Measurements from ENCODE around the gene SLC10A3. TPM values are rescaled to one million over a fixed set of nuclear protein-coding genes. Genes with fewer than 3 reads are reported as not detected.
A peak's percentile ranks its signal among the peaks of the same experiment; 100 is the strongest.

The SLC10A3 gene
- total RNA-seq, 2 donors from 2014 or later = 26.7 to 55.5 TPM

DNA sequence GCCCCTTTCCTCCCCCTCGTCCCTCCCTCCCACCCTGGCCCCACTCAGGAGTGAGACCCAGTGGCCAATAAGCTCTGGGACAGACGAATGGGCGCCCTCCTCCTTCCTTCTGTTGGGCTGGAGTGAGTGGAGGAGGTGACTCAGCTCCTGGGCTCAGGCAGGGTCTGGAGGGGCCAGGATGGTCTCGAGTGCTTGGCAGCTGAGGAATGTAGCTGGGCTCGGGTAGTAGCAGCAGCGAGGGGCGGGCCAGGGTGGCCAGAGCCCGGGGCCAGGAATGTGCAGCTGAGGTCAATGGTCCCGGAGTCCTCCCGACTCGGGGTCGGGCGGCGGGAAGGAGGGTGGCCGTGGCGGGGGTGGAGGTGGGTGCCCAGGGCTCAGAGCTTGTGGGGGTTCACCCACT, 41.2 kb upstream of the SLC10A3 start:
- Histone ChIP-seq H3K27ac (peak overlapping the region in 1 of 2 donors; percentile 86), H3K4me1 (ENCODE audit: control insufficient read depth in 1 of 2, low read depth in 2 of 2) (peaks cover 0 to 22% of the 10 kb centered on the region in 2 donors), H3K36me3 (peaks cover 7% of the 10 kb centered on the region), H3K4me3 (no peak overlapping the region), H3K9me3 (no peaks in the 10 kb centered on the region), H3K27me3 (replicated peaks; ENCODE audit: insufficient read depth) (no peaks in the 10 kb centered on the region)
- no peak for DNase-seq (ENCODE audit: low spot score)
- TF ChIP-seq, protein P1, sequence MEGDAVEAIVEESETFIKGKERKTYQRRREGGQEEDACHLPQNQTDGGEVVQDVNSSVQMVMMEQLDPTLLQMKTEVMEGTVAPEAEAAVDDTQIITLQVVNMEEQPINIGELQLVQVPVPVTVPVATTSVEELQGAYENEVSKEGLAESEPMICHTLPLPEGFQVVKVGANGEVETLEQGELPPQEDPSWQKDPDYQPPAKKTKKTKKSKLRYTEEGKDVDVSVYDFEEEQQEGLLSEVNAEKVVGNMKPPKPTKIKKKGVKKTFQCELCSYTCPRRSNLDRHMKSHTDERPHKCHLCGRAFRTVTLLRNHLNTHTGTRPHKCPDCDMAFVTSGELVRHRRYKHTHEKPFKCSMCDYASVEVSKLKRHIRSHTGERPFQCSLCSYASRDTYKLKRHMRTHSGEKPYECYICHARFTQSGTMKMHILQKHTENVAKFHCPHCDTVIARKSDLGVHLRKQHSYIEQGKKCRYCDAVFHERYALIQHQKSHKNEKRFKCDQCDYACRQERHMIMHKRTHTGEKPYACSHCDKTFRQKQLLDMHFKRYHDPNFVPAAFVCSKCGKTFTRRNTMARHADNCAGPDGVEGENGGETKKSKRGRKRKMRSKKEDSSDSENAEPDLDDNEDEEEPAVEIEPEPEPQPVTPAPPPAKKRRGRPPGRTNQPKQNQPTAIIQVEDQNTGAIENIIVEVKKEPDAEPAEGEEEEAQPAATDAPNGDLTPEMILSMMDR (IDR thresholded peaks at IDR 0.05) = no peak
- peak; percentile 46 for ATAC-seq (ENCODE audit: insufficient number of reproducible peaks, low FRiP score, low read depth)

DNA sequence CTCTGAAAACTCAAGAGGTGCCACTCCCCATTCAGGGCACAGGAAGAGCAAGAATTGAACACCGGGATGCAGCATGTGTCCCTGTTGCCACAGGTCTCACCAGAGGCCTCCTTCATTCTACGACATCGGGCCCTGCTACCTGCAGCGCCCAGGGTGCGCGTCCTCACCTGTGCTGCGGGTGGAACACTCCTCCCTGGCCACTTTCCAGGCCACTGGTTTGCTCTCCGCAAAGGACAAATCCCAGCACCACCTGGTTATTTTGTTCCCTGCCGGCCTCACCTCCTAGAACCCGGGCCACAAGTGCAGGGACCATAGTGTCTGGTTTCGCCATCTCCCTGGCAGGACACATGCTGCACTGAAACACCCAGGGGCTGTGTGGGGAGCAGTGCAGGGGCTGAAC, 39.9 kb upstream of the SLC10A3 start:
- Histone ChIP-seq H3K9me3 (no peaks in the 10 kb centered on the region), H3K36me3 (peaks cover 7% of the 10 kb centered on the region), H3K27me3 (replicated peaks; ENCODE audit: insufficient read depth) (no peaks in the 10 kb centered on the region), H3K4me3 (no peak overlapping the region), H3K4me1 (ENCODE audit: control insufficient read depth in 1 of 2, low read depth in 2 of 2) (peaks cover 0 to 22% of the 10 kb centered on the region in 2 donors), H3K27ac (peak overlapping the region in 1 of 2 donors; percentile 86)
- no peak for DNase-seq (ENCODE audit: low spot score)
- TF ChIP-seq, protein P1 (IDR thresholded peaks at IDR 0.05) = no peak
- no peak for ATAC-seq (ENCODE audit: insufficient number of reproducible peaks, low FRiP score, low read depth)

DNA sequence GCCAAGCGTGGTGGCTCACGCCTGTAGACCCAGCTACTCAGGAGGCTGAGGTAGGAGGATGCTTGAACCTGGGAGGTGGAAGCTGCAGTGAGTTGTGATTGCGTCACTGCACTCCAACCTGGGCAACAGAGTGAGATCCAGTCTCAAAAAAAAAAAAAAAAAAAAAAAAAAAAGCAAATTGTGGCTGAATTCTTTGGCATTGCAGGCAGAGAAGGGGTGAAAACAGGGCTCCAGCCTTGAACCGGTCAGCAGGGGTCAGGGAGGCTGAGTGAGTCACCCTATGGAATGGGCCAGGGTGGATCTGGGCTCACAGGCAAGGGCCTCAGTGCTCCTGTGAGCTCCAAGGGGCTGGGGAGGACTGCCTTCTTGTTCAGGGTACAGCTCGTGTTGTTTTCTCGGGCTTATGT, 38.8 kb upstream of the SLC10A3 start:
- ATAC-seq (ENCODE audit: insufficient number of reproducible peaks, low FRiP score, low read depth) = no peak
- TF ChIP-seq, protein P1 (IDR thresholded peaks at IDR 0.05) = no peak
- H3K27ac ChIP-seq = peak overlapping the region in 1 of 2 donors; percentile 86

DNA sequence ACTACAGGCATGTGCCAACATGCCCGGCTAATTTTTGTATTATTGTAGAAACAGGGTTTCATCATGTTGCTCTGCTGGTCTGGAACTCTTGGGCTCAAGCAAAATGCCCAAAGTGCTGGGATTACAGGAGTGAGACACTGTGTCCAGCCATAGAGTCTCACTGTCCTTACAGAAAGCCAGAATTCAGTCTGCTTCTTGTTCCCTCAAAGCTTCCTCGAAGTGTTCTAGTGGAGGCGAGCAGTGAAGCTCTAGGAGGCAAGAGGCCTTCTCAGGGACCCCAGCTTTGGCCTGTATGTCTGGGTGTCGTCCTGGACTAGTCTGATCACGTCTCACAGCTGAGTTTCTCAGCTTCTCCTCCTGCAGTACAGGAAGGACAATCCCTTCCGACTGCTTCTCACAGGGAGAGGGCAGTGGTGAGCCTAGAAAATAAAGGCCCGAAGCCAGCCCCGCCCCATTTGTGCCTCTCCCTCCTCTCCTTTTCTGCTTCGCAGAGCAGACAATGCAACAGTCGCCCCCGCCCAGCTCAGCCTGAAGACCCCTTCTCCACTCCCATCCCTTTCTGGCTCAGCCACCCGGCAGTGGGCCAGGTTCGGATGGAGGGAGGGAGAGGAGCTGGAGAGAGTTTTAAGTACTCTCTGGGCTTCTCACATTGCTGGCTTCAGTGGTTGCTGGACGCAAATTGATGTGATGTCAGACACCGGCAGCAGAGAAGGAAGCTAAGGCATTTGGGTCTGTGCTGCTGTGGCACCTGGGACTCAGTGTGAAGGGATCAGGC, 36.7 kb upstream of the SLC10A3 start:
- Histone ChIP-seq H3K4me1 (ENCODE audit: control insufficient read depth in 1 of 2, low read depth in 2 of 2) (peaks cover 0 to 15% of the 10 kb centered on the region in 2 donors), H3K27ac (peak overlapping the region; percentile 66 to 78), H3K27me3 (replicated peaks; ENCODE audit: insufficient read depth) (no peaks in the 10 kb centered on the region), H3K36me3 (no peaks in the 10 kb centered on the region), H3K4me3 (peak overlapping the region; percentile 66), H3K9me3 (no peaks in the 10 kb centered on the region)
- DNase-seq (ENCODE audit: low spot score) (no peak), ATAC-seq (ENCODE audit: insufficient number of reproducible peaks, low FRiP score, low read depth) (no peak)
- TF ChIP-seq, protein P1 (IDR thresholded peaks at IDR 0.05) = peak; percentile 31

More for the DNA sequence above, 38.8 kb upstream of the SLC10A3 start:
- Histone ChIP-seq H3K27me3 (replicated peaks; ENCODE audit: insufficient read depth) (no peaks in the 10 kb centered on the region), H3K4me3 (no peak overlapping the region), H3K36me3 (peaks cover 4% of the 10 kb centered on the region), H3K4me1 (ENCODE audit: control insufficient read depth in 1 of 2, low read depth in 2 of 2) (peaks cover 0 to 18% of the 10 kb centered on the region in 2 donors), H3K9me3 (no peaks in the 10 kb centered on the region)
- no peak for DNase-seq (ENCODE audit: low spot score)

DNA sequence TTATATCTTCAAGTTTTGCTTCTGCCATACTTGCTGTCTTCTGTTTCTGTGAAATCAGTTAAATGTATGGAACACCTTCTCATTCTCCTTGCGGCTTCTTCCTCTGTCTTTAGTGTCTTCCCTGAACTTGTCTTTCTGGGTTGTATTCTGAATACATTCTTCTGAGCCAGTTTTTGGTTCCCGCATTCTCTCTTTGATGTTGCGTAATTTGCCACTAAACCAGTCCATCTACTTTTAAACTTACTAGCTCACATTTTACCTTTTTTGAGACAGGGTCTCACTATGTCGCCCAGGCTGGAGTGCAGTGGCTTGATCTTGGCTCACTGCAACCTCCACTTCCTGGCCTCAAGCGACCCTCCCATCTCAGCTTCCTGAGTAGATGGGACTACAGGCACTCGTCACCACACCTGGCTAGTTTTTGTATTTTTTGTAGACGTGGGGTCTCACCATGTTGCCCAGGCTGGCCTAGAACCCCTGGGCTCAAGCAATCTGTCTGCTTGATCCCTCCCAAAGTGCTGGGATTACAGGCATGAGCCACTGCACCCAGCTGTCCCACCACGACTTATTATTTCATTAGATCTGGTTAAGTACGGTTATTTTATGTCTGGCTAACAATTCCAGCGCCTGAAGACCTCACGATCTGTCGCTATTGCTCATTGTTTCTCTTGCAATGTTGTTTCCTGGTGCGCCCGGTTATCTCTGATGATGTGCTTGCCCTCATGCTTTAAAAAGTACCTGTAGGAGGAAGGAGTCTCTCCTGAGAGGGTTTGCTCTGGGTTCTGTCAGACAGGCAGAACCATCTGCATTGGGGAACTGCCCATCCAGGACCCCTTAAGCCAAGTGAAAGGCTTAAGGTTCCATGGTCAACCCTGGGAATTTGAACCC, 35.4 kb upstream of the SLC10A3 start:
- Histone ChIP-seq H3K27ac (peak overlapping the region in 1 of 2 donors; percentile 78), H3K9me3 (no peaks in the 10 kb centered on the region), H3K4me1 (ENCODE audit: control insufficient read depth in 1 of 2, low read depth in 2 of 2) (peaks cover 0 to 10% of the 10 kb centered on the region in 2 donors), H3K36me3 (no peaks in the 10 kb centered on the region), H3K27me3 (replicated peaks; ENCODE audit: insufficient read depth) (no peaks in the 10 kb centered on the region), H3K4me3 (no peak overlapping the region)
- DNase-seq (ENCODE audit: low spot score) (no peak), ATAC-seq (ENCODE audit: insufficient number of reproducible peaks, low FRiP score, low read depth) (no peak)
- TF ChIP-seq, protein P1 (IDR thresholded peaks at IDR 0.05) = no peak

Measured in thoracic aorta (tissue), 2 donors.